Neural cell (in vitro differentiated cells): Measurements from ENCODE around the gene SLC9C1. TPM values are rescaled to one million over a fixed set of nuclear protein-coding genes. Genes with fewer than 3 reads are reported as not detected.

Experiments
- H2AFZ ChIP-seq: fragments of 200-600, 300-800 bp; sonication (generic), shearing (Covaris generic); 2 replicates; pipeline ENCODE4 v1.6.0; 2014; ENCODE audit warnings: low read depth, mild to moderate bottlenecking, antibody characterized with exemption, low read length, moderate library complexity
- H3F3A ChIP-seq: fragments of 200-600 bp; shearing (Covaris generic); 2 replicates; pipeline ENCODE4 v1.6.1; 2016; ENCODE audit warnings: mild to moderate bottlenecking, moderate library complexity, mixed read lengths, antibody characterized with exemption, low read length; ENCODE audit not compliant: insufficient read depth, poor library complexity, severe bottlenecking
- H3K27ac ChIP-seq: fragments of 200-600, 300-800 bp; sonication (generic), shearing (Covaris generic); 2 replicates; pipeline ENCODE4 v1.5.1; 2014; ENCODE audit warnings: mild to moderate bottlenecking, low read length, moderate library complexity
- H3K27me3 ChIP-seq: fragments of 300-800, 200-600 bp; sonication (generic), shearing (Covaris generic); 2 replicates; pipeline ENCODE4 v1.6.0; 2014; ENCODE audit warnings: mild to moderate bottlenecking, low read depth, low read length, moderate library complexity; ENCODE audit not compliant: insufficient read depth
- H3K36me3 ChIP-seq: fragments of 300-800, 200-600 bp; sonication (generic), shearing (Covaris generic); 2 replicates; pipeline ENCODE4 v1.5.1; 2014; ENCODE audit warnings: mild to moderate bottlenecking, antibody characterized with exemption, low read length, moderate library complexity; ENCODE audit not compliant: insufficient read depth
- H3K4me2 ChIP-seq: fragments of 300-800, 200-600 bp; sonication (generic), shearing (Covaris generic); 2 replicates; pipeline ENCODE4 v1.6.0; 2014; ENCODE audit warnings: mild to moderate bottlenecking, low read length
- H3K4me3 ChIP-seq: fragments of 300-800, 200-600 bp; sonication (generic), shearing (Covaris generic); 2 replicates; pipeline ENCODE4 v1.5.1; 2014; ENCODE audit warnings: mild to moderate bottlenecking, low read length, moderate library complexity
- H3K79me2 ChIP-seq: fragments of 200-600 bp; shearing (Covaris generic); replicated peaks from 2 replicates; pipeline ENCODE4 v1.6.0; 2014; ENCODE audit warnings: mild to moderate bottlenecking, low read length, moderate library complexity; ENCODE audit not compliant: insufficient read depth
- H3K9ac ChIP-seq: fragments of 300-800, 200-600 bp; sonication (generic), shearing (Covaris generic); 2 replicates; pipeline ENCODE4 v1.6.1; 2016; ENCODE audit warnings: mild to moderate bottlenecking, low read length, mixed read lengths
- H3K9me2 ChIP-seq: fragments of 200-600 bp; shearing (Covaris generic); 2 replicates; pipeline ENCODE4 v1.6.1; 2016; ENCODE audit warnings: mild to moderate bottlenecking, low read length, mixed read lengths; ENCODE audit not compliant: insufficient read depth
- H3K9me3 ChIP-seq: fragments of 200-600, 300-800 bp; sonication (generic), shearing (Covaris generic); 2 replicates; pipeline ENCODE4 v1.6.1; 2016; ENCODE audit warnings: mild to moderate bottlenecking, mixed run types, low read length, moderate library complexity, mixed read lengths
- H4K20me1 ChIP-seq: fragments of 200-600 bp; shearing (Covaris generic); 2 replicates; pipeline ENCODE4 v1.6.1; 2016; ENCODE audit warnings: mild to moderate bottlenecking, mixed run types; ENCODE audit not compliant: insufficient read depth
- EP300 ChIP-seq: fragments of 450-650 bp; conservative IDR thresholded peaks from 2 replicates; pipeline ENCODE4 v1.6.1; 2014; ENCODE audit warnings: antibody characterized with exemption, mild to moderate bottlenecking, moderate library complexity; ENCODE audit not compliant: poor library complexity, severe bottlenecking
- EZH2 ChIP-seq: fragments of 200-600, 300-800 bp; shearing (Covaris generic), sonication (generic); IDR thresholded peaks from 2 replicates; pipeline ENCODE4 v1.6.1; 2014; ENCODE audit warnings: antibody characterized with exemption, low read length, borderline replicate concordance, mild to moderate bottlenecking; ENCODE audit not compliant: insufficient read depth, poor library complexity, severe bottlenecking
- MXI1 ChIP-seq: fragments of 450-650 bp; conservative IDR thresholded peaks from 2 replicates; pipeline ENCODE4 v1.6.1; 2014; ENCODE audit warnings: antibody characterized with exemption, mild to moderate bottlenecking; ENCODE audit not compliant: poor library complexity, severe bottlenecking
- POLR2AphosphoS5 ChIP-seq: IDR thresholded peaks from 2 replicates; pipeline ENCODE4 v1.6.1; 2012
- RAD21 ChIP-seq: fragments of 450-650 bp; conservative IDR thresholded peaks from 2 replicates; pipeline ENCODE4 v1.6.1; 2014; ENCODE audit warnings: antibody characterized with exemption, mild to moderate bottlenecking, moderate library complexity
- SMC3 ChIP-seq: fragments of 450-650 bp; conservative IDR thresholded peaks from 2 replicates; pipeline ENCODE4 v1.6.1; 2014; ENCODE audit warnings: antibody characterized with exemption, mild to moderate bottlenecking, moderate library complexity; ENCODE audit not compliant: poor library complexity
- TAF1 ChIP-seq: IDR thresholded peaks from 2 replicates; pipeline ENCODE4 v1.6.1; 2012; ENCODE audit warnings: low read depth
- polyA plus RNA-seq: library from polyadenylated mRNA; depleted of rRNA; stranded (reverse); fragments of >200 nt; gene quantifications from 2 replicates; pipeline ENCODE4 v1.2.3, GENCODE V29; 2014
- TF ChIP-seq, protein P1 (sequence below): IDR thresholded peaks from 2 replicates; pipeline ENCODE4 v1.6.1; 2012; ENCODE audit warnings: borderline replicate concordance
- TF ChIP-seq, protein P2 (sequence below): fragments of 450-650 bp; IDR thresholded peaks from 2 replicates; pipeline ENCODE4 v1.5.1; 2014; ENCODE audit warnings: antibody characterized with exemption, mild to moderate bottlenecking, moderate library complexity; ENCODE audit not compliant: poor library complexity, severe bottlenecking

The SLC9C1 gene
- polyA plus RNA-seq, 1 donor from 2014 or later, result not detected

DNA sequence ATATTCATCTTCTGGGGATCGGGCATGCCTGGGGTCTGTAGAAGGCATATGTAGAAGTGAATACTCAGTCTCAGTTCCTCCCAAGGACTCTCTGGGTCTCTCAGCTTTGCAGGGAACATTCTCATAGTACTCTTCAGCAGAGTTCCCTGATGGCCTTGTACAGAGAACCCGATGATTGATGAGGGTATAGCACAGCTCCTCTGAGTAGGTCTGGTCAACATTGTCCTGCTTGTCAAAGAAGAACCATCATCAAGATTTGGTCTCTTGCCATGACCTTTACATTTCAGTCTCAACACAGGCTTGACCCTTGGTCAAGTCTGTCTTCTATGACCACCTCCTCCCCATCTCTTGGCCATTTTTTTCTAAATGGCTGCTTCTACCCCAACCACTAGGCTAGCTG lies 170.5 kb downstream of the SLC9C1 start:
- no peaks in the 10 kb centered on the region for H3K79me2 ChIP-seq
- no peak overlapping the region for H3K4me2 ChIP-seq
- no peak for TF ChIP-seq POLR2AphosphoS5
- TF ChIP-seq, protein P1, sequence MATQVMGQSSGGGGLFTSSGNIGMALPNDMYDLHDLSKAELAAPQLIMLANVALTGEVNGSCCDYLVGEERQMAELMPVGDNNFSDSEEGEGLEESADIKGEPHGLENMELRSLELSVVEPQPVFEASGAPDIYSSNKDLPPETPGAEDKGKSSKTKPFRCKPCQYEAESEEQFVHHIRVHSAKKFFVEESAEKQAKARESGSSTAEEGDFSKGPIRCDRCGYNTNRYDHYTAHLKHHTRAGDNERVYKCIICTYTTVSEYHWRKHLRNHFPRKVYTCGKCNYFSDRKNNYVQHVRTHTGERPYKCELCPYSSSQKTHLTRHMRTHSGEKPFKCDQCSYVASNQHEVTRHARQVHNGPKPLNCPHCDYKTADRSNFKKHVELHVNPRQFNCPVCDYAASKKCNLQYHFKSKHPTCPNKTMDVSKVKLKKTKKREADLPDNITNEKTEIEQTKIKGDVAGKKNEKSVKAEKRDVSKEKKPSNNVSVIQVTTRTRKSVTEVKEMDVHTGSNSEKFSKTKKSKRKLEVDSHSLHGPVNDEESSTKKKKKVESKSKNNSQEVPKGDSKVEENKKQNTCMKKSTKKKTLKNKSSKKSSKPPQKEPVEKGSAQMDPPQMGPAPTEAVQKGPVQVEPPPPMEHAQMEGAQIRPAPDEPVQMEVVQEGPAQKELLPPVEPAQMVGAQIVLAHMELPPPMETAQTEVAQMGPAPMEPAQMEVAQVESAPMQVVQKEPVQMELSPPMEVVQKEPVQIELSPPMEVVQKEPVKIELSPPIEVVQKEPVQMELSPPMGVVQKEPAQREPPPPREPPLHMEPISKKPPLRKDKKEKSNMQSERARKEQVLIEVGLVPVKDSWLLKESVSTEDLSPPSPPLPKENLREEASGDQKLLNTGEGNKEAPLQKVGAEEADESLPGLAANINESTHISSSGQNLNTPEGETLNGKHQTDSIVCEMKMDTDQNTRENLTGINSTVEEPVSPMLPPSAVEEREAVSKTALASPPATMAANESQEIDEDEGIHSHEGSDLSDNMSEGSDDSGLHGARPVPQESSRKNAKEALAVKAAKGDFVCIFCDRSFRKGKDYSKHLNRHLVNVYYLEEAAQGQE, result no peak
- no peak for TF ChIP-seq SMC3
- no peak for TF ChIP-seq MXI1
- TF ChIP-seq RAD21, result no peak
- TF ChIP-seq, protein P2, sequence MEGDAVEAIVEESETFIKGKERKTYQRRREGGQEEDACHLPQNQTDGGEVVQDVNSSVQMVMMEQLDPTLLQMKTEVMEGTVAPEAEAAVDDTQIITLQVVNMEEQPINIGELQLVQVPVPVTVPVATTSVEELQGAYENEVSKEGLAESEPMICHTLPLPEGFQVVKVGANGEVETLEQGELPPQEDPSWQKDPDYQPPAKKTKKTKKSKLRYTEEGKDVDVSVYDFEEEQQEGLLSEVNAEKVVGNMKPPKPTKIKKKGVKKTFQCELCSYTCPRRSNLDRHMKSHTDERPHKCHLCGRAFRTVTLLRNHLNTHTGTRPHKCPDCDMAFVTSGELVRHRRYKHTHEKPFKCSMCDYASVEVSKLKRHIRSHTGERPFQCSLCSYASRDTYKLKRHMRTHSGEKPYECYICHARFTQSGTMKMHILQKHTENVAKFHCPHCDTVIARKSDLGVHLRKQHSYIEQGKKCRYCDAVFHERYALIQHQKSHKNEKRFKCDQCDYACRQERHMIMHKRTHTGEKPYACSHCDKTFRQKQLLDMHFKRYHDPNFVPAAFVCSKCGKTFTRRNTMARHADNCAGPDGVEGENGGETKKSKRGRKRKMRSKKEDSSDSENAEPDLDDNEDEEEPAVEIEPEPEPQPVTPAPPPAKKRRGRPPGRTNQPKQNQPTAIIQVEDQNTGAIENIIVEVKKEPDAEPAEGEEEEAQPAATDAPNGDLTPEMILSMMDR, result no peak
- no peak for TF ChIP-seq TAF1
- TF ChIP-seq EP300, result no peak
- TF ChIP-seq EZH2, result no peak
- no peaks in the 10 kb centered on the region for H4K20me1 ChIP-seq
- H3F3A ChIP-seq, result no peaks in the 10 kb centered on the region
- no peaks in the 10 kb centered on the region for H3K36me3 ChIP-seq
- no peaks in the 10 kb centered on the region for H3K27me3 ChIP-seq
- H2AFZ ChIP-seq, result no peak overlapping the region
- no peak overlapping the region for H3K4me3 ChIP-seq
- H3K9me2 ChIP-seq, result no peaks in the 10 kb centered on the region
- H3K9ac ChIP-seq, result no peak overlapping the region
- H3K9me3 ChIP-seq, result no peaks in the 10 kb centered on the region
- H3K27ac ChIP-seq, result no peak overlapping the region

DNA sequence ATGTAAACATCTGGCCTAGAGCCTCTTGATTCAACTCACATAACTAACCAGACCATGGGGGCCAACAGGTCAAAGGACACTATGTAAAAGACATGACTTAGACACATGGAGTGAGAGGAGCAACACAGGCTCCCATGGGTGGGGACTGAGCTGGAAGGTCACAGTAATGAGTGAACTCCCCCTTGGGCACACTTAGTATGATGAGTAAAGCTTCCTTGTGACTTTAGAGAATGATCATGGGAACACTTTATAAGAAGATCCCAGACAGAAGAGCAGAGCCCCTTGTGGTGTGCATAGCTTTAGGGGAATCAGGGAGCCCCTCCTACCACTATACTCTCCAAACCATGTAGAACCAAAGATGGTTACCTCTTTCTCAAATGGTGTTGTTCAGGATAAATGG lies 171.1 kb downstream of the SLC9C1 start:
- Histone ChIP-seq H2AFZ (no peak overlapping the region), H3K4me3 (no peak overlapping the region), H3K9ac (no peak overlapping the region), H3K4me2 (no peak overlapping the region), H3F3A (no peaks in the 10 kb centered on the region), H3K27ac (no peak overlapping the region), H3K36me3 (no peaks in the 10 kb centered on the region), H3K27me3 (no peaks in the 10 kb centered on the region), H3K9me2 (no peaks in the 10 kb centered on the region), H4K20me1 (no peaks in the 10 kb centered on the region), H3K9me3 (no peaks in the 10 kb centered on the region), H3K79me2 (no peaks in the 10 kb centered on the region)
- TF ChIP-seq MXI1, result no peak
- TF ChIP-seq EP300, result no peak
- TF ChIP-seq, protein P1, result no peak
- no peak for TF ChIP-seq EZH2
- no peak for TF ChIP-seq SMC3
- TF ChIP-seq, protein P2, result no peak
- TF ChIP-seq TAF1, result no peak
- TF ChIP-seq POLR2AphosphoS5, result no peak
- TF ChIP-seq RAD21, result no peak
